OCI-LY7 (cell line): ENCODE results near the gene MTNR1B.

Experiments used
- EZH2phosphoT487 ChIP-seq: fragments of 200-600 bp; sonication (generic); IDR thresholded peaks from 2 replicates; pipeline ENCODE4 v1.6.1; 2018; ENCODE audit warnings: low read depth, borderline replicate concordance, mild to moderate bottlenecking, mixed run types, antibody characterized with exemption, low read length, moderate library complexity, mixed read lengths
- TF ChIP-seq, protein P1 (sequence below): fragments of 200-600 bp; sonication (generic); conservative IDR thresholded peaks from 2 replicates; pipeline ENCODE4 v1.5.1; 2014; ENCODE audit warnings: mild to moderate bottlenecking, antibody characterized with exemption, low read length, moderate library complexity, mixed read lengths

DNA sequence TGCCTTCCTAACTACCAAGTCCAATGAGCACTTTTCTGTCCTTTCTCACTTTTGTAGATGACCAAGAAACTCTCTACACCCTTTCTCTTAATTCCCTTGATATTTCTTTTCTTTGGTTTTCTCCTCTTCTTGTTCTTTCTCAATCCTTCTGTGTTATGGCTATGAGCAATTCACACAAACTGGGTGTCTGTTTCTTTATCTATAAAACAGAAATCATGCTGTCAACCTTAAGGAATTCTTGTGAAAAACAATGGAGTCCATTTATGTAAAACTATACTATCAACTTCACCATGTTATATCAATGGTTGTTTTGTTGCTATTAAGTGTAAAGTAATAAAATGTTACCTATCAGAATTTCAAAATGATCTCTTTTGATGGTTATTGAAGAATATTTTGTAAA, 7.2 kb downstream of the MTNR1B start:
- TF ChIP-seq, protein P1, sequence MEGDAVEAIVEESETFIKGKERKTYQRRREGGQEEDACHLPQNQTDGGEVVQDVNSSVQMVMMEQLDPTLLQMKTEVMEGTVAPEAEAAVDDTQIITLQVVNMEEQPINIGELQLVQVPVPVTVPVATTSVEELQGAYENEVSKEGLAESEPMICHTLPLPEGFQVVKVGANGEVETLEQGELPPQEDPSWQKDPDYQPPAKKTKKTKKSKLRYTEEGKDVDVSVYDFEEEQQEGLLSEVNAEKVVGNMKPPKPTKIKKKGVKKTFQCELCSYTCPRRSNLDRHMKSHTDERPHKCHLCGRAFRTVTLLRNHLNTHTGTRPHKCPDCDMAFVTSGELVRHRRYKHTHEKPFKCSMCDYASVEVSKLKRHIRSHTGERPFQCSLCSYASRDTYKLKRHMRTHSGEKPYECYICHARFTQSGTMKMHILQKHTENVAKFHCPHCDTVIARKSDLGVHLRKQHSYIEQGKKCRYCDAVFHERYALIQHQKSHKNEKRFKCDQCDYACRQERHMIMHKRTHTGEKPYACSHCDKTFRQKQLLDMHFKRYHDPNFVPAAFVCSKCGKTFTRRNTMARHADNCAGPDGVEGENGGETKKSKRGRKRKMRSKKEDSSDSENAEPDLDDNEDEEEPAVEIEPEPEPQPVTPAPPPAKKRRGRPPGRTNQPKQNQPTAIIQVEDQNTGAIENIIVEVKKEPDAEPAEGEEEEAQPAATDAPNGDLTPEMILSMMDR, result no peak
- TF ChIP-seq EZH2phosphoT487, result no peak
